ENCODE measurements around the gene MCMBP.
"Not testable (repeated sequence)": the region's sequence is repeated elsewhere in the genome, so short reads cannot be mapped to it uniquely, and the experiment has no call there.

MCMBP gene

GRCh38 chr10:119872610-119872859 is at the start of gene MCMBP:
TSS of gene MCMBP (minus strand) at chr10:119872843. CDS start at chr10:119872584, 259 bp downstream.
- DNase-seq (ENCODE audit: low read depth, low spot score), result no peak

- DNase-seq (ENCODE audit: low read depth, low spot score), result no peak
Observed at GRCh38 chr10:119919826-119920225, 47.2 kb upstream of the MCMBP start.

- no peak for DNase-seq (ENCODE audit: low read depth, low spot score)
Observed at GRCh38 chr10:119919271-119919670, 46.6 kb upstream of the MCMBP start.

GRCh38 chr10:119917777-119918176 is 45.1 kb upstream of the MCMBP start:
- no peak for DNase-seq (ENCODE audit: low read depth, low spot score)

GRCh38 chr10:119910689-119911088 is 38.0 kb upstream of the MCMBP start:
- no peak for DNase-seq (ENCODE audit: low read depth, low spot score)

GRCh38 chr10:119908166-119908565 is 35.5 kb upstream of the MCMBP start:
- no peak for DNase-seq (ENCODE audit: low read depth, low spot score)

- not testable (repeated sequence) for DNase-seq (ENCODE audit: low read depth, low spot score)
Observed at GRCh38 chr10:119907695-119908094, 35.1 kb upstream of the MCMBP start.

- DNase-seq (ENCODE audit: low read depth, low spot score), result no peak
Observed at GRCh38 chr10:119903946-119904666, 31.5 kb upstream of the MCMBP start.

- DNase-seq (ENCODE audit: low read depth, low spot score), result no peak
Observed at GRCh38 chr10:119898577-119898976, 25.9 kb upstream of the MCMBP start.

GRCh38 chr10:119896937-119897770 is 24.5 kb upstream of the MCMBP start:
- no peak for DNase-seq (ENCODE audit: low read depth, low spot score)

- no peak for DNase-seq (ENCODE audit: low read depth, low spot score)
Observed at GRCh38 chr10:119896061-119896655, 23.5 kb upstream of the MCMBP start.

GRCh38 chr10:119893845-119894427 is 21.3 kb upstream of the MCMBP start:
- no peak for DNase-seq (ENCODE audit: low read depth, low spot score)

- no peak for DNase-seq (ENCODE audit: low read depth, low spot score)
Observed at GRCh38 chr10:119893074-119893473, 20.4 kb upstream of the MCMBP start.

GRCh38 chr10:119892188-119893065 is 19.8 kb upstream of the MCMBP start, which contains the start of gene SEC23IP:
TSS of gene SEC23IP (plus strand) at chr10:119892730. CDS start at chr10:119892783, 53 bp downstream.
- peak; percentile 85 for DNase-seq (ENCODE audit: low read depth, low spot score)

GRCh38 chr10:119891849-119892187 is 19.2 kb upstream of the MCMBP start:
- DNase-seq (ENCODE audit: low read depth, low spot score), result not testable (repeated sequence)

- not testable (repeated sequence) for DNase-seq (ENCODE audit: low read depth, low spot score)
Observed at GRCh38 chr10:119890307-119890706, 17.7 kb upstream of the MCMBP start.

- DNase-seq (ENCODE audit: low read depth, low spot score), result not testable (repeated sequence)
Observed at GRCh38 chr10:119889201-119889600, 16.6 kb upstream of the MCMBP start.

GRCh38 chr10:119888715-119889114 is 16.1 kb upstream of the MCMBP start:
- not testable (repeated sequence) for DNase-seq (ENCODE audit: low read depth, low spot score)

- not testable (repeated sequence) for DNase-seq (ENCODE audit: low read depth, low spot score)
Observed at GRCh38 chr10:119886070-119886469, 13.4 kb upstream of the MCMBP start.

- DNase-seq (ENCODE audit: low read depth, low spot score), result not testable (repeated sequence)
Observed at GRCh38 chr10:119883901-119884611, 11.4 kb upstream of the MCMBP start.

GRCh38 chr10:119878524-119878923 is 5.9 kb upstream of the MCMBP start:
- no peak for DNase-seq (ENCODE audit: low read depth, low spot score)

Measured in activated CD4-positive, CD25-positive, alpha-beta regulatory T cell treated with anti-CD3 and anti-CD28 coated beads, Interleukin-2, amount 50 U/mL, for 16 hours (primary cell).